ENCODE data around the gene ATF7.

The ATF7 gene

DNA sequence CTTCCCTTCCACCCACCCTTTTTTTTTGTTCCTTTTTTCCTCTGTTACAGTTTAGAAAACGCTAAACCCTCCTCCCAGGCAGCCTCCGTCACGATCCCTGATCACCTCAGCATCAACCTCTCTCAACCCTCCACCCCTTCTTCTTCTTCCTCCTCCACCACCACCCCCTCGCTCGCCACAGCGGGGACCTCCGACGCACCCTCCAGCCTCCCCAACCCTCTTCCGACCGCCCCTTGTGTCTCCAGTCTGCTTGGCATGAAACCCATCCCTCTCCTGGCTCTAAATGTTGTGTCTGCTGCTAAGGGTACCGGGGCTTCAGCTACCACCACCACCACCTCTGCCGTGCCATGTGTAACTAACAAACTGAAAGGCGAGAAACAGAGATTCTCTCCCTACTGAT lies 151.4 kb downstream of the ATF7 start:
- Histone ChIP-seq H3K4me3 (ENCODE audit: low read length) (no peak overlapping the region), H3K27ac (ENCODE audit: low read depth, low read length) (no peak overlapping the region), H3K4me1 (ENCODE audit: control insufficient read depth, insufficient read depth, low read length) (no peaks in the 10 kb centered on the region), H3K27me3 (ENCODE audit: control insufficient read depth, insufficient read depth, low read length) (no peaks in the 10 kb centered on the region), H3K36me3 (ENCODE audit: control insufficient read depth, insufficient read depth, low read length) (peaks cover 51% of the 10 kb centered on the region), H3K9ac (ENCODE audit: low read length) (no peak overlapping the region)

- Histone ChIP-seq H3K27me3 (ENCODE audit: control insufficient read depth, insufficient read depth, low read length) (no peaks in the 10 kb centered on the region), H3K27ac (ENCODE audit: low read depth, low read length) (no peak overlapping the region), H3K4me1 (ENCODE audit: control insufficient read depth, insufficient read depth, low read length) (no peaks in the 10 kb centered on the region), H3K9ac (ENCODE audit: low read length) (no peak overlapping the region), H3K4me3 (ENCODE audit: low read length) (no peak overlapping the region), H3K36me3 (ENCODE audit: control insufficient read depth, insufficient read depth, low read length) (peaks cover 52% of the 10 kb centered on the region)
Measured at GRCh38 chr12:53474077-53474476, 152.1 kb downstream of the ATF7 start.

- H3K9ac ChIP-seq (ENCODE audit: low read length), result no peak overlapping the region
- peaks cover 60% of the 10 kb centered on the region for H3K36me3 ChIP-seq (ENCODE audit: control insufficient read depth, insufficient read depth, low read length)
- H3K4me3 ChIP-seq (ENCODE audit: low read length), result no peak overlapping the region
- no peaks in the 10 kb centered on the region for H3K4me1 ChIP-seq (ENCODE audit: control insufficient read depth, insufficient read depth, low read length)
- H3K27me3 ChIP-seq (ENCODE audit: control insufficient read depth, insufficient read depth, low read length), result no peaks in the 10 kb centered on the region
- H3K27ac ChIP-seq (ENCODE audit: low read depth, low read length), result no peak overlapping the region
Measured at GRCh38 chr12:53472056-53472582, 154.1 kb downstream of the ATF7 start.

- no peak overlapping the region for H3K27ac ChIP-seq (ENCODE audit: low read depth, low read length)
- no peaks in the 10 kb centered on the region for H3K27me3 ChIP-seq (ENCODE audit: control insufficient read depth, insufficient read depth, low read length)
- peaks cover 70% of the 10 kb centered on the region for H3K36me3 ChIP-seq (ENCODE audit: control insufficient read depth, insufficient read depth, low read length)
- H3K4me1 ChIP-seq (ENCODE audit: control insufficient read depth, insufficient read depth, low read length), result no peaks in the 10 kb centered on the region
- H3K4me3 ChIP-seq (ENCODE audit: low read length), result no peak overlapping the region
- no peak overlapping the region for H3K9ac ChIP-seq (ENCODE audit: low read length)
Measured at GRCh38 chr12:53468282-53468681, 157.9 kb downstream of the ATF7 start.

DNA sequence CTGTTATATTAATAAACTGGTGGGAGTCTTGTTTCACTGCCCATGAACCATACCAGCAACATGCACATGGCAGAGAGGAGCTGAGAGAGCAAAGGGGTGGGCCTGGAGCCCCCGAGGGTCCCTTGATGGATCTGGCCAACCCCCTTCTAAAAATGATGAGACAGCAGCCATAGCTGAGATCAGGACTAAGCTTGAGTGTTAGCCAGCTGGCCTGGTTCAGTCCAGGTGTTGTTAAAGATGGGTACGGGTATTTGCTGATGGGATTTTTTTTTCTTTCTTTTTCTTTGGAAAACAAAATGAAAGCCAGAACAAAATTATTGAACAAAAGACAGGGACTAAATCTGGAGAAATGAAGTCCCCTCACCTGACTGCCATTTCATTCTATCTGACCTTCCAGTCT lies 158.3 kb downstream of the ATF7 start:
- H3K27me3 ChIP-seq (ENCODE audit: control insufficient read depth, insufficient read depth, low read length), result no peaks in the 10 kb centered on the region
- peaks cover 74% of the 10 kb centered on the region for H3K36me3 ChIP-seq (ENCODE audit: control insufficient read depth, insufficient read depth, low read length)
- no peak overlapping the region for H3K9ac ChIP-seq (ENCODE audit: low read length)
- H3K4me3 ChIP-seq (ENCODE audit: low read length), result no peak overlapping the region
- H3K4me1 ChIP-seq (ENCODE audit: control insufficient read depth, insufficient read depth, low read length), result no peaks in the 10 kb centered on the region
- no peak overlapping the region for H3K27ac ChIP-seq (ENCODE audit: low read depth, low read length)

DNA sequence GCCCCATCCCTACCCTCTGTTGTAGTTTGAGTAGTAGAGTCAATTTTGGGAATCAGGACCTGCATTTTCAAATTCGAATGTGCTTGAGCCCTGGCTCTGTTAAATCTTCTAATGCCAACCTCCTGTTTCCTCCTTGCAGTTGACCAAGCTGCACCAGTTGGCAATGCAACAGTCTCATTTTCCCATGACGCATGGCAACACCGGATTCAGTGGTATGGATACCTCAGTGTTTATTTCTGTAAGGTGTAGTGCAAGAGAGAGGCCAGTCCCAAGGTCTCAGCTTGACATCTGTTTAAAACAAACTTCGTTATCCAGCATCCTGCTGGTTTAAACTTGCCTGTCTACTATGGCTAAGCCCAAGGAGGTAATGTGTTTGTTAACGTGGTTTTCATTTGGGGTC lies 159.1 kb downstream of the ATF7 start:
- Histone ChIP-seq H3K27me3 (ENCODE audit: control insufficient read depth, insufficient read depth, low read length) (no peaks in the 10 kb centered on the region), H3K9ac (ENCODE audit: low read length) (no peak overlapping the region), H3K27ac (ENCODE audit: low read depth, low read length) (no peak overlapping the region), H3K4me1 (ENCODE audit: control insufficient read depth, insufficient read depth, low read length) (no peaks in the 10 kb centered on the region), H3K4me3 (ENCODE audit: low read length) (no peak overlapping the region), H3K36me3 (ENCODE audit: control insufficient read depth, insufficient read depth, low read length) (peaks cover 79% of the 10 kb centered on the region)

- no peaks in the 10 kb centered on the region for H3K27me3 ChIP-seq (ENCODE audit: control insufficient read depth, insufficient read depth, low read length)
- H3K4me3 ChIP-seq (ENCODE audit: low read length), result no peak overlapping the region
- no peak overlapping the region for H3K9ac ChIP-seq (ENCODE audit: low read length)
- H3K4me1 ChIP-seq (ENCODE audit: control insufficient read depth, insufficient read depth, low read length), result no peaks in the 10 kb centered on the region
- H3K27ac ChIP-seq (ENCODE audit: low read depth, low read length), result no peak overlapping the region
- H3K36me3 ChIP-seq (ENCODE audit: control insufficient read depth, insufficient read depth, low read length), result peaks cover 79% of the 10 kb centered on the region
Measured at GRCh38 chr12:53466640-53467039, 159.5 kb downstream of the ATF7 start.

- Histone ChIP-seq H3K9ac (ENCODE audit: low read length) (no peak overlapping the region), H3K27ac (ENCODE audit: low read depth, low read length) (no peak overlapping the region), H3K36me3 (ENCODE audit: control insufficient read depth, insufficient read depth, low read length) (peaks cover 86% of the 10 kb centered on the region), H3K4me3 (ENCODE audit: low read length) (no peak overlapping the region), H3K4me1 (ENCODE audit: control insufficient read depth, insufficient read depth, low read length) (no peaks in the 10 kb centered on the region), H3K27me3 (ENCODE audit: control insufficient read depth, insufficient read depth, low read length) (no peaks in the 10 kb centered on the region)
Measured at GRCh38 chr12:53465679-53466078, 160.5 kb downstream of the ATF7 start.

GRCh38 chr12:53464685-53465418 lies 161.3 kb downstream of the ATF7 start:
- Histone ChIP-seq H3K4me1 (ENCODE audit: control insufficient read depth, insufficient read depth, low read length) (no peaks in the 10 kb centered on the region), H3K9ac (ENCODE audit: low read length) (no peak overlapping the region), H3K27ac (ENCODE audit: low read depth, low read length) (no peak overlapping the region), H3K36me3 (ENCODE audit: control insufficient read depth, insufficient read depth, low read length) (peaks cover 89% of the 10 kb centered on the region), H3K4me3 (ENCODE audit: low read length) (no peak overlapping the region), H3K27me3 (ENCODE audit: control insufficient read depth, insufficient read depth, low read length) (no peaks in the 10 kb centered on the region)

DNA sequence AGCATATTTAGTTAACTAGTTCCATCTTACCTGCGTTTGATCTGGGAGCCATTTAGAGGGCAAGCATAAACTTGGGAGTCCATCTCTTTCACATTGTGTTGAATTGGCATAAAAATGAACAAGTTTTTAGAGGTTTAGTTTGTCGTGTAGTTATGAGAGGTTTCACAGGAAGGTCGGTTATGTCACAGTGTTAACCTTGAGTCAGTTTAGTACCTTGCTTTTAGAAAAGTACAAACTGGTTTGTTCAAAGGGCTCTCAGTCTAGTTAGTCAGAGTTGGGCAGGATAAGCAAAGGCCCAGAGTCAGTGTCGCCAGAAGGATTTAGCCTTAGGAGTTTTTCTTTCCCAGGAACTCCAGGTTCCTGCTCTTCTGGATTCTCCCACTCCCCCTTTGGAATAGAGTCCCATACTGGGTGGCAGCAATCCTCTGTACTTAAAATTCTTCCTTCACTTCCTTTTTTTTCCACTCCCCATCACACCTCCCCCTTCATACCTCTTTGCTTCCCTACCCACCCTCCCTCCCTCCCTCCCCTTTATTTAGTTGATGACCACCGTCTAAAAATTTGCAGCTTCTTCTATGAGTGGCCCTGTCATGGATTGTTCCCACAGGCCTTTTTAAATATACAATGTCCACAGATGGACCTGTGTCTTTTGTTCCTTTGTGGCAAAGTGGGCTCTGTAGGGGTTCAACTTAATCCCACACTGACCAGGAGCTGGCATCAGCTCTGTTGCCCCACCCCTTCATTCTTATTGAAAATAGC lies 162.2 kb downstream of the ATF7 start:
- no peak overlapping the region for H3K9ac ChIP-seq (ENCODE audit: low read length)
- H3K27me3 ChIP-seq (ENCODE audit: control insufficient read depth, insufficient read depth, low read length), result no peaks in the 10 kb centered on the region
- H3K27ac ChIP-seq (ENCODE audit: low read depth, low read length), result no peak overlapping the region
- no peaks in the 10 kb centered on the region for H3K4me1 ChIP-seq (ENCODE audit: control insufficient read depth, insufficient read depth, low read length)
- no peak overlapping the region for H3K4me3 ChIP-seq (ENCODE audit: low read length)
- H3K36me3 ChIP-seq (ENCODE audit: control insufficient read depth, insufficient read depth, low read length), result peaks cover 86% of the 10 kb centered on the region

- Histone ChIP-seq H3K4me1 (ENCODE audit: control insufficient read depth, insufficient read depth, low read length) (no peaks in the 10 kb centered on the region), H3K27me3 (ENCODE audit: control insufficient read depth, insufficient read depth, low read length) (no peaks in the 10 kb centered on the region), H3K36me3 (ENCODE audit: control insufficient read depth, insufficient read depth, low read length) (peaks cover 87% of the 10 kb centered on the region), H3K27ac (ENCODE audit: low read depth, low read length) (no peak overlapping the region), H3K4me3 (ENCODE audit: low read length) (no peak overlapping the region), H3K9ac (ENCODE audit: low read length) (no peak overlapping the region)
Measured at GRCh38 chr12:53462935-53463334, 163.2 kb downstream of the ATF7 start.

- Histone ChIP-seq H3K27me3 (ENCODE audit: control insufficient read depth, insufficient read depth, low read length) (no peaks in the 10 kb centered on the region), H3K9ac (ENCODE audit: low read length) (no peak overlapping the region), H3K27ac (ENCODE audit: low read depth, low read length) (no peak overlapping the region), H3K4me1 (ENCODE audit: control insufficient read depth, insufficient read depth, low read length) (no peaks in the 10 kb centered on the region), H3K36me3 (ENCODE audit: control insufficient read depth, insufficient read depth, low read length) (peaks cover 82% of the 10 kb centered on the region), H3K4me3 (ENCODE audit: low read length) (no peak overlapping the region)
Measured at GRCh38 chr12:53461591-53461990, 164.6 kb downstream of the ATF7 start.

All from rectal smooth muscle tissue (tissue), 1 donor.